HG03175 (cell line): Measurements from ENCODE around the gene UBE2L3.
"Not testable (repeated sequence)": the region's sequence is repeated elsewhere in the genome, so short reads cannot be mapped to it uniquely, and the experiment has no call there.

Experiments used
- ATAC-seq: cut with Tn5 transposase; IDR thresholded peaks from one replicate; pipeline ENCODE4 v1.9.1; 2021; ENCODE audit warnings: mild to moderate bottlenecking, moderate library complexity; ENCODE audit not compliant: unreplicated experiment

Gene UBE2L3

DNA sequence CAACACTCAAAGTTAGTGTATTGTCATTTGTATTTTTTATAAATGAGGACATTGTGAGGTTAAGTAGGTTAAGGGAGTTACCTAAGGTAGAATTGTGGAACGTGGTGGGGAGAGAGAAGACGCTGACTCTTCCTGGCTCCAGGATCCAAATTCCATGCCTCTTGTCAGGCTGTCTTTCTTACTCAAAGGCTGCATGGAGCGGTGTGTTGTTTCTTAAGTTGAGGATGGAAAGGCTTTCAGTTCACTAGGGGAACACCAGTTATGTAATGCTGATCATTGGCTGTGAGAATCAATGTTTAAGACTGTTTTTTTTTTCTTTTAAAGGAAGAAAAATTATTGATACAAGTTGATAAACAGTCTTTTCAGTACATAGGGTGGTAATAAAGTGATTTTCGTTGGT, 2.9 kb downstream of the UBE2L3 start:
- no peak for ATAC-seq

- ATAC-seq, result no peak
Measured at GRCh38 chr22:21571679-21572078, 4.2 kb downstream of the UBE2L3 start.

- ATAC-seq, result no peak
Measured at GRCh38 chr22:21573293-21573734, 5.8 kb downstream of the UBE2L3 start.

DNA sequence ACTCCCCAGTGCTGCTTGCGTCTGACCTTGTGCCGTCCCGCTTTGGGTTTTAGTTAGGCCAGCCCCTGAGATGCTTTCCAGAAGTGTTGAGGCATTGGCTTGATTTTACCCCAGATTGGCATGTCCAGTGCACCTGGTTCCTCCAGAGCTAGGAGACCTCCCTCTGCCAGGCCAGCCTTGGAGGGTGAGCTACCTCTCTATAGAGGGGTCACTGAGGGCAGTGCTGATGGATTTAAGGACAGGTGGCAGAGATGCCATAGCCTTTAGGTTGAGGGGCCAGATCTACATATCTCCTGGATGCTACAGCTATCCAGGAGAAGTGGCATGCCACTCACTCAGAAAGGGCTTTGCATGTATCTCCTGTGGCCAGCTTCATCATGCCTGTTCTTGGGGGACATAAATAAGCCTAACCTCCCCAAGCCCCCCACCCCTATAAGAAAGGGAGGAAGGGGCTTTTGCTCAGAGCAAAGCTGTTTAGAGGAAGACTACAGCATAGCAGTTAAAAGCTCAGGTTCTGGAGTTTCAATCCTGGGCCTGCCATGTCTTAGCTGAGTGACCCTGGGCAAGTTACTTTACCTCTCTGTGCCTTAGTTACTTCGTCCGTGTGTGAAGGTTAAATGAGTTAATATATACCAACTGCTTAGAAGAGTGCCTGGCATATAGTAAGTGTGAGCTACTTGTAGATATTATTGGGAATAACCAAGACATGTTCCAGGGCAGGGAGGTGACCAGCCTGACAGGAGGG, 6.4 kb downstream of the UBE2L3 start:
- no peak for ATAC-seq

DNA sequence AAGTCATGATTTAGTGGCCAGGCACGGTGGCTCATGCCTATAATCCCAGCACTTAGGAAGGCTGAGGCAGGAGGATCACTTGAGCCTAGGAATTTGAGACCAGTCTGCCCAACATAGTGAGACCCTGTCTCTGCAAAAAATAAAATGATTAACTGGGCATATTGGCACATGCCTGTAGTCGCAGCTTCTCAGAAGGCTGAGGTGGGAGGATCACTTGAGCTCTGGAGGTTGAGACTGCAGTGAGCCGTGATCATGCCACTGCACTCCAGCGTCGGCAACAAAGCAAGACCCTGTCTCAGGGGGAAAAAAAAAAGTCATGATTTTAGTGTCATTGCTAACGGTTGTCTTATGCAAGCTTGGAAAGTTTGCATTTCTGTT, 11.9 kb downstream of the UBE2L3 start:
- no peak for ATAC-seq

- ATAC-seq, result not testable (repeated sequence)
Measured at GRCh38 chr22:21580623-21581007, 13.1 kb downstream of the UBE2L3 start.

- not testable (repeated sequence) for ATAC-seq
Measured at GRCh38 chr22:21581009-21581713, 13.6 kb downstream of the UBE2L3 start.

GRCh38 chr22:21582801-21583740, 15.6 kb downstream of the UBE2L3 start:
- no peak for ATAC-seq

DNA sequence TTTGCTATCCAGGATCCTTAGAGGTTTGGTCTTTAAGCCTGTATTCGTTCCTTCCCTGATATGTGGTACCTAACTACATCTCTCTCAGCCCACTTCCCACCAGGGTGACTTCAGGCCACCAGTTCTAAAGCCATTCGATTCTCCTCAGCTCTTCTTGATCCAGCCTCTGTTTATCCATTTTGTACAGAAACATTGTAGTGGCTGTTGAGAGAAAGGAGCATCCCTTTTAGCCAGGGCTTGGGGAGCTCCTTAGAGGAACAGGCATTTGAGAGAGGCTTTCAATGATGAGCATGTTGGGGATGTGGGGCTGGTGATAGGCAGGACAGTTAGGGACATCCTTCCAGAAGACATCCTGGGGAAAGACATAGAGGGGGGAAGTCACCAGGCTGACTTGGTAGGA, 17.9 kb downstream of the UBE2L3 start:
- no peak for ATAC-seq

GRCh38 chr22:21587803-21588611, 20.5 kb downstream of the UBE2L3 start:
- peak; percentile 78 for ATAC-seq

DNA sequence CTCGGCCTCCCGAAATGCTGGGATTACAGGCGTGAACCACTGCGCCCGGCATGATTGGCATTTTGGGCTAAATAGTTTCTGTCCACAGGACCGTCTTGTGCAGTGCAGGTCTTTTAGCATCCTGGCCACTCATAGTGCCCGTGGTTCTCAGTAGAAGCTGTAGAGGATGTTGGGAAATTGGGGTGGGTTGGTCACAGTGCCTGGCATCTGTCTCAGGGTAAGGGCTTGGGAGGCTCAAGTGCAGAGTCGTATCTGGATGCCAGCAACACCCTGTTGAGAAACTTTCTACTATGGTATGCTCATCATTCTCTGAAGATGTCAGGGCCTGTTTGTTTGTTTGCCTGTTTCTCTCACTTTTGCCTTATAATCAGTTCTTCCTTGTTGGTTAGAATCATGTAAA, 21.9 kb downstream of the UBE2L3 start:
- no peak for ATAC-seq

GRCh38 chr22:21590809-21591641, 23.5 kb downstream of the UBE2L3 start:
- no peak for ATAC-seq

- ATAC-seq, result no peak
Measured at GRCh38 chr22:21591695-21592094, 24.2 kb downstream of the UBE2L3 start.

DNA sequence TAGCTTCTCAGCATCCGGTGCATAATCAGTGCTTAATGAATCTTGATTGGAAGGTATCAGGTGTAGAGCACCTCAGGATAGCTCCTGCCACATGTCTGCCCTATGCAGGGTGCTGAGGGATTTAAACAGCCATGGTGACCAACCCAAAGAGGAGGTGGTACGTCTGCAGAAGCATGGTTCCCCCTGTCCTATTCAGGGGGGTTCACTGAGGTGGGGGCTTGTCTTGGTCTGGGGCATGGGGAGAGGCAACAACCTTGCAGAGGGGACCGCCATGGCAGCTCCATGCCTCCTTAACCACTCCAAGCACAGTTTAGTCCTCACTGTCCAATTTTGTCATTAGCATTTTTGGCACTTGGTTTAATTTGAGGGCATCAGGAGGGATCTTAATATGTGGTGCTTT, 24.9 kb downstream of the UBE2L3 start:
- no peak for ATAC-seq

DNA sequence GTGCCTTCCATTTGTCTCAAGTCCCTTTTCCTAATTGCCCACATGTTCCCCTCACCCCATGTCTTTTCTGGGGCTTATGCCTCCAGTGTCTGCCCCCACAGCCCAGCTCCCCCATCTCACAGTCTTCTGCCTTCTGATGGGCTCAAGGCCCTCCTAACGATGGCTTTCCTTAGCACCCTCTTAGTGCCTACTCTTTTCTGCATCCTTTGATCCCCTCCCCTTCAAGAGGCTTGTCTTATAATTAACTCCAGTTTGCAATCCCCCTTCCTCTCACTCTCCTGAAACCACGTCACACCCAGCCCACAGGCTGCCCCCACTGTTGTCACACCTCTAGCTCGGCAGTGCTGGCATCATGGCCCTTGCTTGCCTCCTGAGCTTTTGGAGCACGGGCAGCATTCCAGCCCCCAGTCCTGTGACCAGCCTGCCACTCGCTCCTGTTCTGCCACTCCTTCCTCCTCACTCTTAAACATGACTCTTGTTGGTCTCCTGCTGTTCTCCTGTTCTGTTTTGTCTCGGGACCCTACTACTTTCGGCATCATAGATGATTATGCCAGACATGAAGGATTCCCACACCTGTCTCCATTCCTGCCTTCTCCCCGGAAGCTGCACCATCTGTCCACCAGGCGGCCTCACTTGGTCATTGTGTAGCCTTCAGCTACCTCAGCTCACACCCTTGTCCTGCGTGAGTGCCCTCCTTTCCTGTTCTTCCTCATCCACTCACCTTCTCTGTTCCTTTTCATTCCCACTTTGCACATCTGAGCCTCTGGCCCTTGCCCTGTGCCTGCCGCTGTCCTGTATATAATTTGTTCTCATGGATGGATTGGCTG, 26.1 kb downstream of the UBE2L3 start:
- ATAC-seq, result no peak

DNA sequence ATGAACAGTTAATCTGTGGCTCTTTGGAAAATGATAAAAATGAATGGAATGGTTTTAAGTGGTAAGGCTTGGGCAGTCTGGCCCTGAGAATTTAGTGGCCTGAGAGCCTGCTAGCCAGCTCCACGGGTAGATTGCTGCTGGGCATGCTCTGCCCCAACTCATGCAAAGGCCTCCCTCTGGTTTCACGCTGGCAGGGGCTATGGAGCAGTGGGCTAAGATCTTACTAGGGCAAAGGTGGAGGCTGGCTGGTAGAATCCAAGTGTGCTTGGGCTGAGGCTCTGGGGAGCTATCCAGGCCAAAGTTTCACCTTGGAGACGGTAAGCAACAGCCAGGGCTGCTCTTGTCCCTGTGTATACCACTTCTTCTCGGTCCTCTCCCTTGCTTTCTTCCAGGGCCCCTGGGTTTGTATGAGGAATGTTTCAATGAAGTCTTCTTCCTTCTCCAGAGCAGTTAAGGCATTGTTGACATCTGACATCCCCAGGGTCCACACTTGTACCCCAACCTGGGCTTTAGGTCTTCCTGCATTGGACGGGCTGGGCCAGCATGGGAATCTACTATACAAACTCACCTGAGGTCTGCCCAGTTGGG, 27.4 kb downstream of the UBE2L3 start:
- no peak for ATAC-seq

- ATAC-seq, result not testable (repeated sequence)
Measured at GRCh38 chr22:21596356-21597135, 29.0 kb downstream of the UBE2L3 start.

- ATAC-seq, result no peak
Measured at GRCh38 chr22:21598302-21598701, 30.8 kb downstream of the UBE2L3 start.
